Skin of body (tissue), 2 donors: ENCODE results near the gene FUZ. TPM values are rescaled to one million over a fixed set of nuclear protein-coding genes. Genes with fewer than 3 reads are reported as not detected.
A peak's percentile ranks its signal among the peaks of the same experiment; 100 is the strongest.

ENCODE experiments used
- DNase-seq: peaks from one replicate; lab custom pipeline; 2025; lab: John Stamatoyannopoulos, UW
- total RNA-seq: library from RNA; depleted of rRNA; stranded (reverse); fragments of >200 nt; gene quantifications from one replicate; pipeline ENCODE4 v1.2.3, GENCODE V29; 2014

Gene FUZ
- total RNA-seq, 1 donor from 2014 or later, result 13.4 TPM

GRCh38 chr19:49807904-49808675, 5.0 kb downstream of the FUZ start:
- no peak for DNase-seq

- DNase-seq, result no peak
These were observed 5.8 kb downstream of the FUZ start for GRCh38 chr19:49807058-49807903.

- no peak for DNase-seq
These were observed 6.5 kb downstream of the FUZ start for GRCh38 chr19:49806620-49806959.

GRCh38 chr19:49805822-49806619, 7.1 kb downstream of the FUZ start:
- DNase-seq, result no peak

GRCh38 chr19:49803529-49803856, 9.6 kb downstream of the FUZ start:
- DNase-seq, result no peak

- DNase-seq, result no peak
These were observed 10.1 kb downstream of the FUZ start for GRCh38 chr19:49802836-49803528.

GRCh38 chr19:49801966-49802661, 11.0 kb downstream of the FUZ start:
- peak; percentile 87 for DNase-seq

GRCh38 chr19:49801401-49801888, 11.6 kb downstream of the FUZ start:
- no peak for DNase-seq

GRCh38 chr19:49800771-49801170, 12.3 kb downstream of the FUZ start:
- no peak for DNase-seq

GRCh38 chr19:49799798-49800376, 13.2 kb downstream of the FUZ start:
- no peak for DNase-seq

- no peak for DNase-seq
These were observed 13.8 kb downstream of the FUZ start for GRCh38 chr19:49799271-49799797.

- no peak for DNase-seq
These were observed 14.5 kb downstream of the FUZ start for GRCh38 chr19:49798574-49798973.

GRCh38 chr19:49795615-49796014, 17.5 kb downstream of the FUZ start:
- DNase-seq, result no peak

- no peak for DNase-seq
These were observed 19.6 kb downstream of the FUZ start for GRCh38 chr19:49793561-49793840.

- no peak for DNase-seq
These were observed 20.1 kb downstream of the FUZ start for GRCh38 chr19:49792829-49793560.

GRCh38 chr19:49791776-49792445, 21.2 kb downstream of the FUZ start:
- DNase-seq, result no peak

GRCh38 chr19:49790866-49791265, 22.2 kb downstream of the FUZ start:
- DNase-seq, result no peak

- DNase-seq, result no peak
These were observed 24.2 kb downstream of the FUZ start for GRCh38 chr19:49788857-49789256.

- DNase-seq, result no peak
These were observed 25.3 kb downstream of the FUZ start for GRCh38 chr19:49787746-49788145.
